HEK293 (cell line): ENCODE results near the gene FRMPD2.

ENCODE experiments used
- CTCF ChIA-PET: fragments of 350-600 bp; formaldehyde crosslinking; extraction: SDS; loops from one replicate; lab custom pipeline; 2021; ENCODE audit warnings: antibody characterized with exemption; lab: Yijun Ruan, JAX
- POLR2A ChIA-PET: fragments of 300-600 bp; formaldehyde crosslinking; extraction: SDS; loops from one replicate; lab custom pipeline; 2020; ENCODE audit warnings: antibody characterized with exemption, inconsistent platforms; lab: Yijun Ruan, JAX
- H3K27ac ChIP-seq: fragments of 200-500 bp; sonication (Bioruptor generic); 2 replicates; pipeline ENCODE4 v1.5.1; 2014; ENCODE audit warnings: low read depth, low read length, control low read depth, inconsistent platforms; ENCODE audit errors: extremely low read depth
- H3K36me3 ChIP-seq, 2 experiments: fragments of 200-500 bp in 1 of 2; sonication (Bioruptor generic) in 1 of 2; 1 replicate in 1 of 2; 2 replicates in 1 of 2; pipeline ENCODE4 v1.5.1; 2014 to 2017; ENCODE audit warnings: inconsistent platforms in 2 of 2, low read length in 2 of 2; ENCODE audit not compliant: control insufficient read depth in 2 of 2, insufficient read depth in 1 of 2
- H3K4me1 ChIP-seq: fragments of 200-500 bp; sonication (Bioruptor generic); 2 replicates; pipeline ENCODE4 v1.5.1; 2014; ENCODE audit warnings: mild to moderate bottlenecking, low read length, inconsistent platforms; ENCODE audit not compliant: control insufficient read depth, insufficient read depth
- H3K4me3 ChIP-seq: 2 replicates; pipeline ENCODE4 v1.5.1; 2011; ENCODE audit warnings: low read depth, mild to moderate bottlenecking, control low read depth, low read length, moderate library complexity
- H3K9me3 ChIP-seq: fragments of 200-500 bp; sonication (Bioruptor generic); 2 replicates; pipeline ENCODE4 v1.5.1; 2014; ENCODE audit warnings: low read depth, low read length, inconsistent platforms; ENCODE audit not compliant: control insufficient read depth, insufficient read depth
- EGR2 ChIP-seq: fragments of 450-650 bp; formaldehyde crosslinking; IDR thresholded peaks from 2 replicates; pipeline ENCODE4 v1.5.1; 2016; ENCODE audit warnings: low read depth, missing biosample characterization, missing genetic modification characterization
- KLF1 ChIP-seq: fragments of 450-650 bp; formaldehyde crosslinking; IDR thresholded peaks from 2 replicates; pipeline ENCODE4 v1.5.1; 2016; ENCODE audit warnings: missing biosample characterization, missing genetic modification characterization
- SCRT1 ChIP-seq: fragments of 450-650 bp; formaldehyde crosslinking; IDR thresholded peaks from 2 replicates; pipeline ENCODE4 v1.5.1; 2016; ENCODE audit warnings: missing biosample characterization, missing genetic modification characterization, borderline replicate concordance
- SP7 ChIP-seq: fragments of 450-650 bp; formaldehyde crosslinking; IDR thresholded peaks from 2 replicates; pipeline ENCODE4 v1.5.1; 2016; ENCODE audit warnings: missing biosample characterization, missing genetic modification characterization
- ZFP3 ChIP-seq: fragments of 450-650 bp; formaldehyde crosslinking; IDR thresholded peaks from 2 replicates; pipeline ENCODE4 v1.5.1; 2016; ENCODE audit warnings: low read depth, missing biosample characterization, missing genetic modification characterization
- ZNF16 ChIP-seq: fragments of 450-650 bp; formaldehyde crosslinking; IDR thresholded peaks from 2 replicates; pipeline ENCODE4 v1.5.1; 2016; ENCODE audit warnings: low read depth, missing biosample characterization, missing genetic modification characterization
- ZNF169 ChIP-seq: fragments of 450-650 bp; formaldehyde crosslinking; IDR thresholded peaks from 2 replicates; pipeline ENCODE4 v1.5.1; 2016; ENCODE audit warnings: missing biosample characterization, missing genetic modification characterization
- ZNF514 ChIP-seq: fragments of 450-650 bp; formaldehyde crosslinking; IDR thresholded peaks from 2 replicates; pipeline ENCODE4 v1.5.1; 2016; ENCODE audit warnings: missing biosample characterization, missing genetic modification characterization
- ZNF548 ChIP-seq: fragments of 450-650 bp; formaldehyde crosslinking; IDR thresholded peaks from 2 replicates; pipeline ENCODE4 v1.5.1; 2016; ENCODE audit warnings: missing biosample characterization, missing genetic modification characterization
- ZNF768 ChIP-seq: fragments of 450-650 bp; formaldehyde crosslinking; IDR thresholded peaks from 2 replicates; pipeline ENCODE4 v1.5.1; 2018; ENCODE audit warnings: missing biosample characterization, mild to moderate bottlenecking, missing genetic modification characterization
- ZSCAN23 ChIP-seq: fragments of 450-650 bp; formaldehyde crosslinking; IDR thresholded peaks from 2 replicates; pipeline ENCODE4 v1.5.1; 2016; ENCODE audit warnings: missing biosample characterization, missing genetic modification characterization
- TF ChIP-seq, protein P1 (sequence below): fragments of 450-650 bp; formaldehyde crosslinking; IDR thresholded peaks from 2 replicates; pipeline ENCODE4 v1.5.1; 2017; ENCODE audit warnings: missing biosample characterization, missing genetic modification characterization
- TF ChIP-seq, protein P2 (sequence below): fragments of 450-650 bp; formaldehyde crosslinking; IDR thresholded peaks from 2 replicates; pipeline ENCODE4 v1.5.1; 2016; ENCODE audit warnings: missing biosample characterization, missing genetic modification characterization
- TF ChIP-seq, protein P3 (sequence below): fragments of 450-650 bp; formaldehyde crosslinking; IDR thresholded peaks from 2 replicates; pipeline ENCODE4 v1.5.1; 2016; ENCODE audit warnings: missing biosample characterization, missing genetic modification characterization
- TF ChIP-seq, protein P4 (sequence below): fragments of 450-650 bp; formaldehyde crosslinking; IDR thresholded peaks from 2 replicates; pipeline ENCODE4 v1.5.1; 2016; ENCODE audit warnings: missing biosample characterization, missing genetic modification characterization, borderline replicate concordance
- TF ChIP-seq, protein P5 (sequence below): fragments of 450-650 bp; formaldehyde crosslinking; IDR thresholded peaks from 2 replicates; pipeline ENCODE4 v1.5.1; 2016; ENCODE audit warnings: missing biosample characterization, missing genetic modification characterization
- TF ChIP-seq, protein P6 (sequence below): fragments of 450-650 bp; formaldehyde crosslinking; conservative IDR thresholded peaks from 2 replicates; pipeline ENCODE4 v1.5.1; 2016; ENCODE audit warnings: low read depth, missing biosample characterization, missing genetic modification characterization

The FRMPD2 gene

DNA sequence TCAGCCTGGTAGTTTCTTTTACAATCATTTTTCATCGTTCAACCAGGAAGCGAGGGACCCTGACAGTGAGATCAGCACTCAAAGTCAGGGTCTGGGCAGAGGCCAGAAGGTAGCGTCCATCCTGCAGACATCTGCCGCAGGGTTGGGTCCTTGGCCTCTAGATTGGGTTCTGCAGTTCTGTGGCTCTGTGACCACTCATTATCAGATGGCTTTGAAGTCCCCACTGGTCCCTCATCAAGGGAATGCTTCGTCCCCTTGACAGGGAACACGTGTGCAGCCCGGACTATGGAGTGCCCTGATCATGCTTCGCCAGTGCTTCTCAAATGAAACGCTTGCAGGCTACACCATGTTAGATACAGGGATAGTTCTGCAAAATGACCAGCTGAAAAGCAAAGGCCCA is 64.1 kb downstream of the FRMPD2 start:
- Histone ChIP-seq H3K27ac (no peak overlapping the region), H3K4me1 (no peaks in the 10 kb centered on the region), H3K9me3 (no peaks in the 10 kb centered on the region), H3K4me3 (no peak overlapping the region), H3K36me3 (no peaks in the 10 kb centered on the region)
- CTCF ChIA-PET, result no interaction called here
- POLR2A ChIA-PET, result no interaction called here
- TF ChIP-seq ZFP3 (tag by site-specific recombination) (no peak), KLF1 (tag by site-specific recombination) (no peak), ZSCAN23 (tag by site-specific recombination) (no peak), ZNF16 (tag by site-specific recombination) (no peak), EGR2 (no peak), ZNF169 (tag by site-specific recombination) (no peak), SP7 (tag by site-specific recombination) (no peak), ZNF768 (tag by site-specific recombination) (no peak), ZNF514 (tag by site-specific recombination) (no peak), ZNF548 (tag by site-specific recombination) (no peak), SCRT1 (tag by site-specific recombination) (no peak)
- TF ChIP-seq, protein P1, sequence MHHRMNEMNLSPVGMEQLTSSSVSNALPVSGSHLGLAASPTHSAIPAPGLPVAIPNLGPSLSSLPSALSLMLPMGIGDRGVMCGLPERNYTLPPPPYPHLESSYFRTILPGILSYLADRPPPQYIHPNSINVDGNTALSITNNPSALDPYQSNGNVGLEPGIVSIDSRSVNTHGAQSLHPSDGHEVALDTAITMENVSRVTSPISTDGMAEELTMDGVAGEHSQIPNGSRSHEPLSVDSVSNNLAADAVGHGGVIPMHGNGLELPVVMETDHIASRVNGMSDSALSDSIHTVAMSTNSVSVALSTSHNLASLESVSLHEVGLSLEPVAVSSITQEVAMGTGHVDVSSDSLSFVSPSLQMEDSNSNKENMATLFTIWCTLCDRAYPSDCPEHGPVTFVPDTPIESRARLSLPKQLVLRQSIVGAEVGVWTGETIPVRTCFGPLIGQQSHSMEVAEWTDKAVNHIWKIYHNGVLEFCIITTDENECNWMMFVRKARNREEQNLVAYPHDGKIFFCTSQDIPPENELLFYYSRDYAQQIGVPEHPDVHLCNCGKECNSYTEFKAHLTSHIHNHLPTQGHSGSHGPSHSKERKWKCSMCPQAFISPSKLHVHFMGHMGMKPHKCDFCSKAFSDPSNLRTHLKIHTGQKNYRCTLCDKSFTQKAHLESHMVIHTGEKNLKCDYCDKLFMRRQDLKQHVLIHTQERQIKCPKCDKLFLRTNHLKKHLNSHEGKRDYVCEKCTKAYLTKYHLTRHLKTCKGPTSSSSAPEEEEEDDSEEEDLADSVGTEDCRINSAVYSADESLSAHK (tag by site-specific recombination), result no peak
- TF ChIP-seq, protein P2, sequence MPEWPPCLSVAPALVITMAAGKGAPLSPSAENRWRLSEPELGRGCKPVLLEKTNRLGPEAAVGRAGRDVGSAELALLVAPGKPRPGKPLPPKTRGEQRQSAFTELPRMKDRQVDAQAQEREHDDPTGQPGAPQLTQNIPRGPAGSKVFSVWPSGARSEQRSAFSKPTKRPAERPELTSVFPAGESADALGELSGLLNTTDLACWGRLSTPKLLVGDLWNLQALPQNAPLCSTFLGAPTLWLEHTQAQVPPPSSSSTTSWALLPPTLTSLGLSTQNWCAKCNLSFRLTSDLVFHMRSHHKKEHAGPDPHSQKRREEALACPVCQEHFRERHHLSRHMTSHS (tag by site-specific recombination), result no peak
- TF ChIP-seq, protein P3, sequence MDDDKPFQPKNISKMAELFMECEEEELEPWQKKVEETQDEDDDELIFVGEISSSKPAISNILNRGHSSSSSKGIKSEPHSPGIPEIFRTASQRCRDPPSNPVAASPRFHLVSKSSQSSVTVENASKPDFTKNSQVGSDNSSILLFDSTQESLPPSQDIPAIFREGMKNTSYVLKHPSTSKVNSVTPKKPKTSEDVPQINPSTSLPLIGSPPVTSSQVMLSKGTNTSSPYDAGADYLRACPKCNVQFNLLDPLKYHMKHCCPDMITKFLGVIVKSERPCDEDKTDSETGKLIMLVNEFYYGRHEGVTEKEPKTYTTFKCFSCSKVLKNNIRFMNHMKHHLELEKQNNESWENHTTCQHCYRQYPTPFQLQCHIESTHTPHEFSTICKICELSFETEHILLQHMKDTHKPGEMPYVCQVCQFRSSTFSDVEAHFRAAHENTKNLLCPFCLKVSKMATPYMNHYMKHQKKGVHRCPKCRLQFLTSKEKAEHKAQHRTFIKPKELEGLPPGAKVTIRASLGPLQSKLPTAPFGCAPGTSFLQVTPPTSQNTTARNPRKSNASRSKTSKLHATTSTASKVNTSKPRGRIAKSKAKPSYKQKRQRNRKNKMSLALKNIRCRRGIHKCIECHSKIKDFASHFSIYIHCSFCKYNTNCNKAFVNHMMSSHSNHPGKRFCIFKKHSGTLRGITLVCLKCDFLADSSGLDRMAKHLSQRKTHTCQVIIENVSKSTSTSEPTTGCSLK, result no peak
- TF ChIP-seq, protein P4, sequence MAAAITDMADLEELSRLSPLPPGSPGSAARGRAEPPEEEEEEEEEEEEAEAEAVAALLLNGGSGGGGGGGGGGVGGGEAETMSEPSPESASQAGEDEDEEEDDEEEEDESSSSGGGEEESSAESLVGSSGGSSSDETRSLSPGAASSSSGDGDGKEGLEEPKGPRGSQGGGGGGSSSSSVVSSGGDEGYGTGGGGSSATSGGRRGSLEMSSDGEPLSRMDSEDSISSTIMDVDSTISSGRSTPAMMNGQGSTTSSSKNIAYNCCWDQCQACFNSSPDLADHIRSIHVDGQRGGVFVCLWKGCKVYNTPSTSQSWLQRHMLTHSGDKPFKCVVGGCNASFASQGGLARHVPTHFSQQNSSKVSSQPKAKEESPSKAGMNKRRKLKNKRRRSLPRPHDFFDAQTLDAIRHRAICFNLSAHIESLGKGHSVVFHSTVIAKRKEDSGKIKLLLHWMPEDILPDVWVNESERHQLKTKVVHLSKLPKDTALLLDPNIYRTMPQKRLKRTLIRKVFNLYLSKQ (tag by site-specific recombination), result no peak
- TF ChIP-seq, protein P5, sequence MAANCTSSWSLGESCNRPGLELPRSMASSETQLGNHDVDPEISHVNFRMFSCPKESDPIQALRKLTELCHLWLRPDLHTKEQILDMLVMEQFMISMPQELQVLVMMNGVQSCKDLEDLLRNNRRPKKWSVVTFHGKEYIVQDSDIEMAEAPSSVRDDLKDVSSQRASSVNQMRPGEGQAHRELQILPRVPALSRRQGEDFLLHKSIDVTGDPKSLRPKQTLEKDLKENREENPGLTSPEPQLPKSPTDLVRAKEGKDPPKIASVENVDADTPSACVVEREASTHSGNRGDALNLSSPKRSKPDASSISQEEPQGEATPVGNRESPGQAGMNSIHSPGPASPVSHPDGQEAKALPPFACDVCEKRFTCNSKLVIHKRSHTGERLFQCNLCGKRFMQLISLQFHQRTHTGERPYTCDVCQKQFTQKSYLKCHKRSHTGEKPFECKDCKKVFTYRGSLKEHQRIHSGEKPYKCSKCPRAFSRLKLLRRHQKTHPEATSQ (tag by site-specific recombination), result no peak
- TF ChIP-seq, protein P6, sequence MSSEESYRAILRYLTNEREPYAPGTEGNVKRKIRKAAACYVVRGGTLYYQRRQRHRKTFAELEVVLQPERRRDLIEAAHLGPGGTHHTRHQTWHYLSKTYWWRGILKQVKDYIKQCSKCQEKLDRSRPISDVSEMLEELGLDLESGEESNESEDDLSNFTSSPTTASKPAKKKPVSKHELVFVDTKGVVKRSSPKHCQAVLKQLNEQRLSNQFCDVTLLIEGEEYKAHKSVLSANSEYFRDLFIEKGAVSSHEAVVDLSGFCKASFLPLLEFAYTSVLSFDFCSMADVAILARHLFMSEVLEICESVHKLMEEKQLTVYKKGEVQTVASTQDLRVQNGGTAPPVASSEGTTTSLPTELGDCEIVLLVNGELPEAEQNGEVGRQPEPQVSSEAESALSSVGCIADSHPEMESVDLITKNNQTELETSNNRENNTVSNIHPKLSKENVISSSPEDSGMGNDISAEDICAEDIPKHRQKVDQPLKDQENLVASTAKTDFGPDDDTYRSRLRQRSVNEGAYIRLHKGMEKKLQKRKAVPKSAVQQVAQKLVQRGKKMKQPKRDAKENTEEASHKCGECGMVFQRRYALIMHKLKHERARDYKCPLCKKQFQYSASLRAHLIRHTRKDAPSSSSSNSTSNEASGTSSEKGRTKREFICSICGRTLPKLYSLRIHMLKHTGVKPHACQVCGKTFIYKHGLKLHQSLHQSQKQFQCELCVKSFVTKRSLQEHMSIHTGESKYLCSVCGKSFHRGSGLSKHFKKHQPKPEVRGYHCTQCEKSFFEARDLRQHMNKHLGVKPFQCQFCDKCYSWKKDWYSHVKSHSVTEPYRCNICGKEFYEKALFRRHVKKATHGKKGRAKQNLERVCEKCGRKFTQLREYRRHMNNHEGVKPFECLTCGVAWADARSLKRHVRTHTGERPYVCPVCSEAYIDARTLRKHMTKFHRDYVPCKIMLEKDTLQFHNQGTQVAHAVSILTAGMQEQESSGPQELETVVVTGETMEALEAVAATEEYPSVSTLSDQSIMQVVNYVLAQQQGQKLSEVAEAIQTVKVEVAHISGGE (tag by site-specific recombination), result no peak
